T-helper 17 cell (primary cell): ENCODE results near the gene MAGEA4. TPM values are rescaled to one million over a fixed set of nuclear protein-coding genes. Genes with fewer than 3 reads are reported as not detected.
A peak's percentile ranks its signal among the peaks of the same experiment; 100 is the strongest.

Experiments
- ATAC-seq: fragments of 150-1000 bp; cut with Tn5 transposase; 2 replicates; pipeline ENCODE4 v1.10.0; 2021; ENCODE audit warnings: mild to moderate bottlenecking, moderate library complexity
- DNase-seq, 3 donors: peaks; one replicate each; pipeline versions ENCODE4 v3.0.0 to v3.0.0-alpha.2; 2020 to 2021
- H3K9me3 ChIP-seq: one replicate; pipeline ENCODE4 v1.7.0; 2013; ENCODE audit warnings: low read length, mild to moderate bottlenecking; ENCODE audit not compliant: control insufficient read depth, poor library complexity, severe bottlenecking
- H3K27ac Mint-ChIP-seq: one replicate; pipeline ENCODE4 v1.8.0; 2022; ENCODE audit warnings: mild to moderate bottlenecking, moderate library complexity, mixed read lengths
- H3K27me3 Mint-ChIP-seq: one replicate; pipeline ENCODE4 v1.8.0; 2022; ENCODE audit warnings: mixed read lengths
- H3K36me3 Mint-ChIP-seq: one replicate; pipeline ENCODE4 v1.8.0; 2022; ENCODE audit warnings: low read depth, mixed read lengths
- H3K4me1 Mint-ChIP-seq: one replicate; pipeline ENCODE4 v1.8.0; 2022; ENCODE audit warnings: mild to moderate bottlenecking, mixed read lengths
- H3K4me3 Mint-ChIP-seq: one replicate; pipeline ENCODE4 v1.8.0; 2022; ENCODE audit warnings: mild to moderate bottlenecking, moderate library complexity, mixed read lengths
- total RNA-seq, 4 donors: library from RNA in 2 of 4; stranded (reverse) in 2 of 4; gene quantifications; one replicate each; pipeline ENCODE4 v1.2.3 and lab custom pipeline; 2022 to 2026

Gene MAGEA4
- total RNA-seq, 2 donors from 2014 or later: not detected

GRCh38 chrX:151962034-151962433 lies 49.3 kb downstream of the MAGEA4 start:
- no peaks in the 10 kb centered on the region for H3K27me3 Mint-ChIP-seq
- no peak overlapping the region for H3K27ac Mint-ChIP-seq
- no peak overlapping the region for H3K4me3 Mint-ChIP-seq
- H3K9me3 ChIP-seq: no peaks in the 10 kb centered on the region
- no peaks in the 10 kb centered on the region for H3K36me3 Mint-ChIP-seq
- no peaks in the 10 kb centered on the region for H3K4me1 Mint-ChIP-seq
- DNase-seq: no peak
- ATAC-seq: no peak

GRCh38 chrX:151966236-151966635 lies 53.5 kb downstream of the MAGEA4 start:
- H3K4me1 Mint-ChIP-seq: no peaks in the 10 kb centered on the region
- DNase-seq (no peak), ATAC-seq (no peak)
- H3K27me3 Mint-ChIP-seq: peaks cover 8% of the 10 kb centered on the region
- no peak overlapping the region for H3K4me3 Mint-ChIP-seq
- no peaks in the 10 kb centered on the region for H3K9me3 ChIP-seq
- no peaks in the 10 kb centered on the region for H3K36me3 Mint-ChIP-seq
- no peak overlapping the region for H3K27ac Mint-ChIP-seq

- DNase-seq: no peak
- no peak for ATAC-seq
- no peak overlapping the region for H3K27ac Mint-ChIP-seq
- H3K36me3 Mint-ChIP-seq: no peaks in the 10 kb centered on the region
- H3K4me3 Mint-ChIP-seq: no peak overlapping the region
- no peaks in the 10 kb centered on the region for H3K4me1 Mint-ChIP-seq
- H3K27me3 Mint-ChIP-seq: peaks cover 17% of the 10 kb centered on the region
- H3K9me3 ChIP-seq: no peaks in the 10 kb centered on the region
Measured at GRCh38 chrX:151970027-151970426, 57.3 kb downstream of the MAGEA4 start.

GRCh38 chrX:151970661-151971060 lies 58.0 kb downstream of the MAGEA4 start:
- ATAC-seq (no peak), DNase-seq (no peak)
- no peaks in the 10 kb centered on the region for H3K9me3 ChIP-seq
- Mint-ChIP-seq H3K4me3 (no peak overlapping the region), H3K27ac (no peak overlapping the region), H3K27me3 (peaks cover 21% of the 10 kb centered on the region), H3K36me3 (no peaks in the 10 kb centered on the region), H3K4me1 (no peaks in the 10 kb centered on the region)

- Mint-ChIP-seq H3K4me3 (peak overlapping the region; percentile 37), H3K27ac (no peak overlapping the region), H3K27me3 (peaks cover 21% of the 10 kb centered on the region), H3K4me1 (no peaks in the 10 kb centered on the region), H3K36me3 (no peaks in the 10 kb centered on the region)
- ATAC-seq: no peak
- no peaks in the 10 kb centered on the region for H3K9me3 ChIP-seq
- no peak for DNase-seq
Measured at GRCh38 chrX:151973060-151973661, 60.5 kb downstream of the MAGEA4 start.

GRCh38 chrX:151973851-151974335 lies 61.2 kb downstream of the MAGEA4 start:
- ATAC-seq (no peak), DNase-seq (no peak)
- peak overlapping the region; percentile 37 for H3K4me3 Mint-ChIP-seq
- H3K9me3 ChIP-seq: no peaks in the 10 kb centered on the region
- H3K36me3 Mint-ChIP-seq: no peaks in the 10 kb centered on the region
- H3K27me3 Mint-ChIP-seq: peaks cover 15% of the 10 kb centered on the region
- H3K4me1 Mint-ChIP-seq: no peaks in the 10 kb centered on the region
- no peak overlapping the region for H3K27ac Mint-ChIP-seq

Other genes starting within 250 kb of the MAGEA4 start
- not detected for gene PRRG3, start 217.4 kb upstream of the MAGEA4 start, total RNA-seq
- not detected for gene FATE1, start 196.9 kb upstream of the MAGEA4 start, total RNA-seq
- not detected for gene CNGA2, start 178.1 kb upstream of the MAGEA4 start, total RNA-seq
- gene GABRE, start 61.8 kb downstream of the MAGEA4 start, total RNA-seq: under 1 TPM in 1 of 2 donors, not detected in 1; 0.42 TPM
- gene MAGEA10, start 225.7 kb downstream of the MAGEA4 start, total RNA-seq: not detected